ENCODE measurements around the gene GDF3. TPM values are rescaled to one million over a fixed set of nuclear protein-coding genes. Genes with fewer than 3 reads are reported as not detected.
"Not testable (repeated sequence)": the region's sequence is repeated elsewhere in the genome, so short reads cannot be mapped to it uniquely, and the experiment has no call there.

GDF3 gene
- total RNA-seq: 1.3 TPM

DNA sequence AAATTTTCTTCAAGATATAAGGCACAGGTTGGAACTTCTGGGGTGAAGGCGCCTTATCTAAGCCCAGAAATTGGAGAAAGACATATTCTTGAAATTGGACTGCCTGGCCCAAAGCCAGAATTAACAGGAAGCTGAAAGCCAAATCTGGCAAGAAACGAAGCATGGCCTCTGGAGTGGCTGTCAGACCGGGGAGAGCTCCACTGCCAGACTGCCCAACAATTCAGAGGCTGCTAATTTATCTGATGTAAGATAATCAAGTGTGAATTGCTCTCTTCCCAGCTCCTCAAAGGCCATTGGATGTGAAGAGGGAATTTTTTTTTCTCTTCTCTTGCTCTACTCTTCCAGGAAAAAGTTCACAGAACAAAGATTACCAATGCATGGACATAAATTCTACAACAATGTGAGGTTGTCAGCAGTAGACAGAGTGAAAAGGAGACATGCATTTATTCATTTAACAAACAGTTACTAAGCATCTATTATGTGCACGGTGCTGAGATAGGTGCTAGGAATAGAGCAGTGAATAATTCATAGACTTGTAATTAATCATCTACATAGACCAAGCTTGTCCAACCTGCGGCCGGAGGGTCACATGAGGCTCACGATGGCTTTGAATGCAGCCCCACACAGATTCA, at the start of gene GDF3:
TSS of gene GDF3 (minus strand) at position 210 of the 632 bp plus-strand sequence. CDS start at position 163, 47 bp downstream.
- intact Hi-C loops (cut with DNase I): no loop called here
- DNase-seq (ENCODE audit: low spot score): peak; percentile 62
- no peak for ATAC-seq

DNA sequence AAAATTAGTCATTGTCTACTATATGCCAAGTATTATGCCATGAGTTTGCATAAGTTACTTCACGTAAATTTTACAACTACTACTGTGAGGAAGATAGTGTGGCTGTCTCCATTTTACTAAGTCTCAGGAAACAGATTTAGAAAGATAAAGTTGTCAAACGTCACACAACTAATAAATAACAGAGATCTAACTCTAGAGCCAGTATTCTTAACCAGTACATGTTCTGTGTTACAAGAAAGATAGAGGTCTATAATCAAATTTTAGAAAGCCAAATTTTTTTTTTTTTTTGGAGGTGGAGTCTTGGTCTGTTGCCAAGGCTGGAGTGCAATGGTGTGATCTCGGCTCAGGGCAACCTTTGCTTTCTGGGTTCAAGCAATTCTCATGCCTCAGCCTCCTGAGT, 37.4 kb upstream of the GDF3 start:
- intact Hi-C loops (cut with DNase I): no loop called here
- DNase-seq (ENCODE audit: low spot score): no peak
- ATAC-seq: no peak

DNA sequence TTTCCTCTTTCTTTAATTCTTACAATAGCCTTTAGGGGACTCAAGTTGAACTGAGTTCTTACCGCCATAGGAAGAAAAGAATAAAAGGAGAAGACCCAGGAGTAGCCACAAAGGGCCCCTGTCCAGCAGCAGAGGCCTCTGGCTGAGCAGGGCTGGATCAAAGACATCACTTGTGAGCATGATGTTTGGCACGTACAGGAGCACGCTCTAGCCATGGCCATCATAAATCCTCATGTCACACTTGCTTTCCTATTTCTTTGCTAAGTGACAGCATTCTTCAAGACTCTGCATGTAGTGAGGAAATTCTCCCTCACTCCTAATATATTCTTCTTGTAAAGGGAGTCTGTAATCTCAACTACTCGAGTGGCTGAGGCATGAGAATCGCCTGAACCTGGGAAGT, 35.9 kb upstream of the GDF3 start:
- DNase-seq (ENCODE audit: low spot score) (no peak), ATAC-seq (no peak)
- intact Hi-C loops (cut with DNase I): no loop called here

DNA sequence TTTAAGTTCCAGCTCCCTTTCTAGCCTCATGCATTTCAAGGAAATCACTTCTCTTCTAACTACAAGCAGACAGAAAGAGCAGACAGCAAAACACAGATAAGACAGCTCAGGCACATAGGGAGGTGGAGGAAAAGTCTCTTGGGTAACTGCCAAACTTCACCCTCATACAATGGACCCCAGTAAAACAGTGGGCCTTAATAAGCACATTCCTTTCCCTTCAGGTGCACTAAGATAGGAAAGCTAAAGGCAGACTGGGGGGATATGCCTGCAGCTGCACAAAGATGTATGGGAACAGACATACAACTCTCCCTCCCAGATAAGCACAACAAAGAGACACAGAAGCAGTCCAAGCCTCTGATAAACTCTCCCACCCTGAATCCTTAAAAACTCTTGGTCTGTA, 35.4 kb upstream of the GDF3 start:
- ATAC-seq; intact Hi-C loops (cut with DNase I); DNase-seq (ENCODE audit: low spot score): not testable (repeated sequence)

DNA sequence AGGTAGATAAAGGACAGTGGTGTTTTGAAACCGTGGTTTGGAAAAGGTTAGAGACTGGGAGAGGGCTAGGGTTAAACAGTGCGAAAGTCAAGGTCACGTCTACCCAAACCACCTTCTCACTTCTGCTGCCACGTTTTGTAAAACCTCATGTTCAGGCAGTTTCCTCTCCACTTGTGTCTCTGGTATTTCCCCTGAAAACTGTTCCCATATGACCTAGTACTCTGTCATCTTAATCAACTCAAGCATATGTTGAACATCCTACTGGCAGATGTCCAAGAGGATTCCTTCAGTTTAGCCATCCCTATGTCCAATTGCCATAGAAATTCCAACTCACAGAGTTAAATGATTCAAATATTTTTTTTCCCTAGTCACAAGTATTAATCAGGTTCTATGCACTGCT, 34.2 kb upstream of the GDF3 start:
- DNase-seq (ENCODE audit: low spot score) (no peak), ATAC-seq (no peak)
- intact Hi-C loops (cut with DNase I): no loop called here

DNA sequence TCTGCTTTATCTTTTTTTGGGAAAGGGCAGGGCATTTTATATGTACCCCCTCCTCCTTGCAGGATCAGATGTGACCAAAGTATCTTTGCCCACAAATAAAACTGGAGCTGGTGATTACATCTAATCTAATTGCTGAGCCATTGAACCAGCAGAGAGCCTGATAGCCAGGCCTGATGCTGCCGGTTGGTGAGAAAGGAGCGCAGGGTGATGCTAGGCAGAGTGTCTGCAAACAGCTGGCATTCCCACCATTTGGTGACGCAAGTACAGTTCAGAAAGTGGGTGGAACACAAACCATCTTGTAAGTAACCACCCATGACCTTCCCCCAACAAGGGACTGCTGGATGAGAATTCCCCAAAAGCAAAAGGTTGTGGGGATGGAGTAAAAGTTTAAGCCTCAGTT, 28.4 kb upstream of the GDF3 start:
- intact Hi-C loops (cut with DNase I): no loop called here
- no peak for ATAC-seq
- no peak for DNase-seq (ENCODE audit: low spot score)

DNA sequence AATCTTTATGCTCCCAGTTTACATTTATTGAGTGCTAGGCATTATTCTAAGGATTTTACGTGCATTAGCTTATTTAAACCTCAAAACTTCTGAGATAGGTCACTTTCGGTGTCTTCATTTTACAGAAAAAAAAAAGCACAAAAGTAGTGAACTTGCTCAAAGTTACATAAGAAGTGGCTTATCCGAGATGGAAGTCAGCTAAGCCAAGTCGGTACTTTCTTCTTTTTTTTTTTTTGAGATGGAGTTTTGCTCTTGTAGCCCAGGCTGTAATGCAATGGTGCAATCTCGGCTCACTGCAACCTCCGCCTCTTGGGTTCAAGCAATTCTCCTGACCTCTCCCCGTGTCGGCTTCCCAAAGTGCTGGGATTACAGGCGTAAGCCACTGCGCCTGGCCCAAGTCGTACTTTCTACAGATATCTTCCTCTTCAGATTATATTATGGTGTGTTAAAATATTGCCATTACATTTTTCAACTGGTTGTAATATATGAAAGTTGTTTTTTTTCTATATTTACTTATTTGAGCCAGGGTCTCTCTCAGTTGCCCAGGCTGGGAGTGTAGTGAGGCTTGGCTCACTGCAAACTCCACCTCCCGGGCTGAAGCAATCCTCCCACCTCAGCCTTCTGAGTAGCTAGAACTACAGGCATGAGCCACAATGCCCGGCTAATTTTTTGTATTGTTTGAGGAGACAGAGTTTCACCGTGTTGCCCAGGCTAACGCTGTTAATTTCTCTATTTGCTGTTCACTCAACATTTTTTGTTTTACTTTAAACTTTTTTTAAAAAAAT, 24.6 kb upstream of the GDF3 start:
- DNase-seq (ENCODE audit: low spot score) (no peak), ATAC-seq (no peak)
- intact Hi-C loops (cut with DNase I): no loop called here

DNA sequence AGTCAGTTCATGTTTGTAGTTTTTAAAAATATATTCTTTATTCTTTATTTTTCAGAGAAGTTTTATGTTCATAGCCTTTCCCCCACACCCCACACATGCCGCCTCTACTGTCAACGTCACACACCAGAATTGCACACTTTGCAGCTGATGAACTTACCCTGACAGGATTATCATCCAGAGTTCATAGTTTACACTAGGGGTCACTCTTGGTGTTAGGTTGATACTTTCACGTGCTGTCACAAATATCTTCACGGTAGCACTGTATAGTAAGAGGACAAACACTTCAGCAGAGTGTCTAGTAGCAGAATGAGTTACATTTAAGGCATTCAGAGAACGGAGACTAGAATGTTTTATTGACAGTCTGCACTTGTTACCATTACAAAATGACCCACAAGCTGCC, 20.8 kb upstream of the GDF3 start:
- ATAC-seq (no peak), DNase-seq (ENCODE audit: low spot score) (no peak)
- intact Hi-C loops (cut with DNase I): no loop called here

DNA sequence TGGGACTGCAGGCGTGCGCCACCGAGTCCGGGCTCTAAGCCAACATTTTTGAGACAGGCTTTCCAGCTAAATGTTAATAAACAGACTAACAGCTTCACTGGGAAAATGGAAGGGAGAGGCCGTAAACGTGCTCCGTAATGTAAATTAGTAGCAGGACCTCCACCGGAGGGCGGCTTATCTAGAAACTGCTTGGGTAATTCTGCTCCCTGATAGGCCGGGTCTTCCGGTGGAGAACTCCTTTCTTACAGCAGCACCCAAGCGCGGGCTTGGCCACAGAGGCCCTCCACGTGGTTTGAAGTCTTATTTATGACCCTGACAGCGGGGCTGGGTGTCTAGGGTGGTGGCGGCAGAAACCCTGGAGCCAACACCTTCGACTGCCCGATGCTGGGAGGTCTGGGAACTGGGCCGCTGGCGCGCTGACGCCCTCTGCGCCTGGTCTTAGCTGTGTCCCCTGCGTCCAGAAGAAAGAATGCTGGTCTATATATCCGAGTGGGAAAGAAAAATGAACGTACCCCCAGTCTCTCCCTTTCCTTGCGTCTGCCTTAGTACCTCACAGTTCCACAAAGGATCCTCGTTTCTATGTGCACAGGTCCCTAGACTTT, 17.4 kb upstream of the GDF3 start:
- intact Hi-C loops (cut with DNase I): no loop called here
- ATAC-seq: no peak

DNA sequence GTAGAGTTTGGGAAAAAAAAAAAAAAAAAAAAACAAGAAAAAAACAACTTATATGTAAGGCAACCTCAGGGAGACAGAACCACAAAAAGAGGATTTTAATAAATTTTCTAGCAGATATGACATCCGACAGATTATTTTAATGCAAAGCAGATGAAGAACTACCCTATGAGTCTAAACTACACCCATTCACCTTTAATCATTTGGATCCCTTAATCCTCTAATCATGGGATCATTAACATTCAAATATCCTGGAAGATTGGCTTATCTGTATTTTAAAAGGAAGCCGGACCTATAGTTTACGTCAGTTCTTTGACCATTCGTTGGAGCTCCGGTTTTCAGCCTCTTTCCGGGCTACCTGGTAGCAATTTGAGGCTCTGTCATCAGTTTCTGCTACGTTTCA, 15.6 kb upstream of the GDF3 start, which contains the start of gene DPPA3:
TSS of gene DPPA3 (plus strand) at position 301 of the 400 bp plus-strand sequence. CDS start 138 bp downstream, outside the sequence.
- no peak for ATAC-seq
- no peak for DNase-seq (ENCODE audit: low spot score)
- intact Hi-C loops (cut with DNase I): no loop called here

More for the DNA sequence above, 17.4 kb upstream of the GDF3 start:
- DNase-seq (ENCODE audit: low spot score): no peak

DNA sequence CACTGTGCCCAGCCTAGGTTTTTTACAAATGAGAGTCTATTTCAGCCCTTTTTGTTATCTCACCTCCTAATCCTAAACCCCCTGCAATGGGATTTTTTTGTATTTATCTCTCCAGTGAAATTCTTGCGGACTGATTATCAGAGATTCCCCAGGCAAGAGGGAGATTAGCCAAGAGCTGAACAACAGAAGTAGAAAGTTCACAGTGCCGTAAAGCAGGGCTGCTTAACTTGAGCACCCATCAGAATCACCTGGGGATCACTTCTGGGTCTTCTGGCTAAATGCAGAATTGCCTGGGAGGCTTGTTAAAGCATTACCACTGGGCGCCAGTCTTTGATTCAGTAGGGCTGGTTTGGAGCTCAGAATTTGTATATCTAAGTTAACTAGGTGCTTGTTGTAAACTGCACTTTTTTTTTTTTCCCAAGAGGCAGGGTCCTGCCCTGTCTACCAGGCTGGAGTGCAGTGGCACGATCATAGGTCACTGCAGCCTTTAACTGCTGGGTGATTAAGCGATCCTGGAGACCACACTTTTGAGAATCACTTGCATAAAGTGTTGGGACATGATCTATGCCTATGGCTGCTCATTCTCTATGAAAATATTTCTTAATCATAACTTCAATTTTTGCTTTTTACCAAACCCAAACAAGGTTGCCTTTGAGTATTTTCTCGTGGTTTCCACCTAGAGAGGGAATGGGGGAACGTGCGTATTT, 14.5 kb upstream of the GDF3 start:
- DNase-seq (ENCODE audit: low spot score): no peak
- intact Hi-C loops (cut with DNase I): no loop called here
- ATAC-seq: no peak

DNA sequence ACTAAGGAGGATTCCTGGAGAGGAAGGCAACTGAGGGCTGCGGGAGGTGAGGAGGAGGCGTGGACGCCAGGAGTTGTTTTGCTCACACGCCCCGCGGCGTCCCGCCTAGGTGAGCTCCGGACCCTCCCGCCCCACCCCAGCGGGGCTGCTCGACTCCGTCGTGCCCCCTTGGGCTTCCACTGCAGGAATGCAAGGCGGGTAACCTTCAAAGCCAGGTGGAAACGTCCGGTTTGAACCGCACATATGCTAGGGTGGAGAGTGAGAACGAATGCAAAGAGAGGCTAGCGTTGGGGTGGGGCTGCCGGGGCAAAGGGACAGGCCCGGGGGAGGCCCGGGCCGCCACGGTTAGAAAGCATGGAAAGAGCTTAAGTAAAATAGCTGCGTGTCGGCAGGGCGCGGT, 10.3 kb upstream of the GDF3 start:
- ATAC-seq (no peak), DNase-seq (ENCODE audit: low spot score) (no peak)
- intact Hi-C loops (cut with DNase I): no loop called here

DNA sequence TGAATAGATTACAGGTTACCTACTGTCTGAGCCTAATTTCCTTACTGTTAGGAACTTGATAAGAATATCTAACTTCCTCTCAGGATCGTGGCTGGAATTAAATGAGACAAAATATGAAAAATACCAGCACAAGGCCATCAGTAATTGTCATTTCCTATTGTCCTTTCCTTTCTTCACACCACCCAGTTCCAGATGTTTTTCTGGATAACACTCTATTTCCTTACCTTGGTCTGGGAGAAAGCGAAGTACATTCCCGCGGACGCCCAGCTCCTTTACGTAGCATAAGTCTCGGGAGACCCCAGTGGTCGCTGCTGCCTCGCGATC, 376 bp downstream of the GDF3 start:
- DNase-seq (ENCODE audit: low spot score): no peak
- ATAC-seq: no peak

DNA sequence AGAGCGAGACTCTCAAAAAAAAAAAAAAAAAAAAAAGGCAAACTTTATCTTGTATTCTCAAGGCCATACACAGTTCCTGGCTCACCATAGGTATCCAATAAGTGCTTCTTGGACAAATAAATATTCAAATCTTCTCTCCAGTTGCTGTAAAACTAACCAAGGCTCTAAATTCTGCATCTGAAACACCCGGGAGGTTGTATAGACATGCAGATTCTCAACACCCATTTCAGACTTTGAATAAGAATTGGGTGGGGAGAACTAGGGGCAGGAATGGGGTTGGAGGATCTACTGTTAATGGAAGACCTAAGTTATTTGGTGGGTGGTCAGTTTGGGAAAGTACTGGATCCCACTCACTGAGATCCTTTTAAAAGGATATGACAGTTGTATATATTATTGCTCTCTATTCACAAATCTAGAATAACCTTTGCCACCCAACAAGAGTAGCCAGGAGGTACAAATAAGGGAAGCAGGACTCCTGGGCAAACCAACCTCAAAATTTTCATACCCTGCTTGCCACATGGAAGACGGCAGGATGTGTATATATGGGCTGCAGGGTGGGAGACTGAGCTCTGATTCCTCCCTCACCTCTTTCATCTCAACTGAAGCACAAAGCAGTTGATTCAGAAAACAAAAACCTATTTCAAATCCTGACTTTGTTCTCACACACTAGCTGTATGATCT, 879 bp downstream of the GDF3 start:
- intact Hi-C loops (cut with DNase I): no loop called here
- no peak for DNase-seq (ENCODE audit: low spot score)
- no peak for ATAC-seq

More for the DNA sequence above, 376 bp downstream of the GDF3 start:
- intact Hi-C loops (cut with DNase I): no loop called here

DNA sequence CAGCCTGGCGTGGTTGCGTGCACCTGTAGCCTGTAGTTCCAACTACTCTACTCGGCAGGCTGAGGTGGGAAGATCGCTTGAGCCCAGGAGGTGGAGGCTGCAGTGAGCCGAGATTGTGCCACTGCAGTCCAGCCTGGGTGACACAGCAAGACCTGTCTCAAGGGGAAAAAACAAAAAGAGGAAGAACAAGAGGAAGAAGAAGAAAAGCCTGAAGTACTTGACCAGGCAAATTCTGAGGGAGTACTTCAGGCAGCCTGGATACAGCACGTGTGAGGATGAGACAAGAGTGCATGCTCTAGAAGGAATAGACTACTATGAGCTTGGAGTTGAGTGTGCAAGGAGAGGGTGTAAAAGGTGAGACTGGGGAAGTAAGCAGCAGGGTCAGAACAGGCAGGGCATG, 1.8 kb downstream of the GDF3 start:
- intact Hi-C loops (cut with DNase I): no loop called here
- no peak for DNase-seq (ENCODE audit: low spot score)
- peak; percentile 34 for ATAC-seq

DNA sequence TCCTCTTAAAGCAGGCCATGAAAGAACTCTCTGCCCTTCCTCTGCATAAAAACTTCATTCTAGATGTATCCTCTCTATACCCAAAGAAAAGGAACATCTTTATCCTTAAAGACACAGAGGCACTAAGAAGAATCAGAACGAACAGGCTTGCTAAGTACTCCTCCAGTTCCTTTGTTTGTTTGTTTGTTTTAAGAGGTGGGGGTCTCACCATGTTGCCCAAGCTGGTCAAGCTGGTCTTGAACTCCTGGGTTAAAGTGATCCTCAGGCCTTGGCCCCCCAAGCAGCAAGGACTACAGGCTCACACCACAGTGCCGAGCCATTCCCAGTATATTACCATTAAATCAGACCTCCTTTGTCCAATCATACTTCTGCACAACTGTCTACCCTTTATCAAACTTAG, 14.0 kb downstream of the GDF3 start:
- DNase-seq (ENCODE audit: low spot score) (no peak), ATAC-seq (no peak)
- intact Hi-C loops (cut with DNase I): no loop called here

DNA sequence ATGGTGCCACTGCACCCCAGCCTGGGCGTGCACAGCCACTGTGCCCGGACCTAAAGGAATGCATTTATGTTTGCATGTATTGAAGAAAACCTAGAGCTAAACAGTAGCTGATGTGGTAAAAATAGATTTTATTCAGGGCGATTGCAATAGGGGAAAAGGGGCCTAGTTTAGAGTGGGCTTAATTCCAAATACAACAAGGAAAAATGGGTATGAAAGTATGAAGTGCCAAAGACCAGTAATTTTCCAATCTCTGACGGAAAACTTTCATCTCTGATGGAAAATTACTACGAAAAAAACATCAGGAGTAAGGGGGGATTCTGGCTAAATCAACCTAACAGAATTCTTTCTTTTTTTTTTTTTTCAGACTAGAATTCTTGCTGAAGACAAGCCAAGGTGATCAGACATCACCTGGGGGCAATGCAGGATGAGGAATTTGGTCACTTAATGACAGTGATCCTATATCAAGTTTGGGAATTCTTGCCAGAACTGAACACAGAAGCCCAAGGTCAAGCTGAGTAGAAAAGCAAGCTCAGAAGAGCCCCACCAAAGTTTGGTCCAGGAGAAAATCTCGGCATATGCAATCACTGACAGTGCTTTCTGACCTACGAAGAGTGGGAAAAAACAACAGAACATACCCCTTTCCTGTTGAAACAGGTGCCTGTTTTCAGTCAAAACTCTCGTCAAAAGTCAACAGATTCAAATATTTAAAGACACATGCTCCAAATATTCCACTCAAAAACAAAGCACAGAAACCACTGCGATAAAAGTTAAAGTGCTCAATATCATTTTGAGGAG, 16.1 kb downstream of the GDF3 start:
- no peak for DNase-seq (ENCODE audit: low spot score)
- ATAC-seq: no peak
- intact Hi-C loops (cut with DNase I): no loop called here

DNA sequence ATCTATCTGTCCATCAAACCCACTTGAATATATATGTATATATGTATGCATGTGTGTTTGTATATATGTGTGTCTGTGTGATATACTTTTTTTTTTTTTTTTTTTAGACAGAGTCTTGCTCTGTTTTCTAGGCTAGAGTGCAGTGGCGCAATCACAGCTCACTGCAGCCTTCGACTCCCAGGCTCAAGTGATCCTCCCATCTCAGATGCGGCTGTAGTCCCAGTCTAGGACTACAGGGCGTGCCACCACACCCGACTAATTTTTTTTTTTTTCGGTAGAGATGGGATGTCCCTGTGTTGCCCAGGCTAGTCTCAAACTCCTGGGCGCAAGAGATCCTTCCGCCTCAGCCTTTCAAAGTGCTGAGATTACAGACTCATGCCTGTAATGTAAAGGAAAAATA, 16.8 kb downstream of the GDF3 start:
- intact Hi-C loops (cut with DNase I): no loop called here
- ATAC-seq: no peak
- no peak for DNase-seq (ENCODE audit: low spot score)
